HG02678 (cell line): ENCODE data around the gene HEG1.
"Not testable (repeated sequence)": the region's sequence is repeated elsewhere in the genome, so short reads cannot be mapped to it uniquely, and the experiment has no call there.

Source experiments
- ATAC-seq: cut with Tn5 transposase; IDR thresholded peaks from one replicate; pipeline ENCODE4 v1.9.1; 2021; ENCODE audit warnings: mild to moderate bottlenecking, moderate library complexity; ENCODE audit not compliant: unreplicated experiment

HEG1 gene, protein sequence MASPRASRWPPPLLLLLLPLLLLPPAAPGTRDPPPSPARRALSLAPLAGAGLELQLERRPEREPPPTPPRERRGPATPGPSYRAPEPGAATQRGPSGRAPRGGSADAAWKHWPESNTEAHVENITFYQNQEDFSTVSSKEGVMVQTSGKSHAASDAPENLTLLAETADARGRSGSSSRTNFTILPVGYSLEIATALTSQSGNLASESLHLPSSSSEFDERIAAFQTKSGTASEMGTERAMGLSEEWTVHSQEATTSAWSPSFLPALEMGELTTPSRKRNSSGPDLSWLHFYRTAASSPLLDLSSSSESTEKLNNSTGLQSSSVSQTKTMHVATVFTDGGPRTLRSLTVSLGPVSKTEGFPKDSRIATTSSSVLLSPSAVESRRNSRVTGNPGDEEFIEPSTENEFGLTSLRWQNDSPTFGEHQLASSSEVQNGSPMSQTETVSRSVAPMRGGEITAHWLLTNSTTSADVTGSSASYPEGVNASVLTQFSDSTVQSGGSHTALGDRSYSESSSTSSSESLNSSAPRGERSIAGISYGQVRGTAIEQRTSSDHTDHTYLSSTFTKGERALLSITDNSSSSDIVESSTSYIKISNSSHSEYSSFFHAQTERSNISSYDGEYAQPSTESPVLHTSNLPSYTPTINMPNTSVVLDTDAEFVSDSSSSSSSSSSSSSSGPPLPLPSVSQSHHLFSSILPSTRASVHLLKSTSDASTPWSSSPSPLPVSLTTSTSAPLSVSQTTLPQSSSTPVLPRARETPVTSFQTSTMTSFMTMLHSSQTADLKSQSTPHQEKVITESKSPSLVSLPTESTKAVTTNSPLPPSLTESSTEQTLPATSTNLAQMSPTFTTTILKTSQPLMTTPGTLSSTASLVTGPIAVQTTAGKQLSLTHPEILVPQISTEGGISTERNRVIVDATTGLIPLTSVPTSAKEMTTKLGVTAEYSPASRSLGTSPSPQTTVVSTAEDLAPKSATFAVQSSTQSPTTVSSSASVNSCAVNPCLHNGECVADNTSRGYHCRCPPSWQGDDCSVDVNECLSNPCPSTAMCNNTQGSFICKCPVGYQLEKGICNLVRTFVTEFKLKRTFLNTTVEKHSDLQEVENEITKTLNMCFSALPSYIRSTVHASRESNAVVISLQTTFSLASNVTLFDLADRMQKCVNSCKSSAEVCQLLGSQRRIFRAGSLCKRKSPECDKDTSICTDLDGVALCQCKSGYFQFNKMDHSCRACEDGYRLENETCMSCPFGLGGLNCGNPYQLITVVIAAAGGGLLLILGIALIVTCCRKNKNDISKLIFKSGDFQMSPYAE (N-terminal part only)

DNA sequence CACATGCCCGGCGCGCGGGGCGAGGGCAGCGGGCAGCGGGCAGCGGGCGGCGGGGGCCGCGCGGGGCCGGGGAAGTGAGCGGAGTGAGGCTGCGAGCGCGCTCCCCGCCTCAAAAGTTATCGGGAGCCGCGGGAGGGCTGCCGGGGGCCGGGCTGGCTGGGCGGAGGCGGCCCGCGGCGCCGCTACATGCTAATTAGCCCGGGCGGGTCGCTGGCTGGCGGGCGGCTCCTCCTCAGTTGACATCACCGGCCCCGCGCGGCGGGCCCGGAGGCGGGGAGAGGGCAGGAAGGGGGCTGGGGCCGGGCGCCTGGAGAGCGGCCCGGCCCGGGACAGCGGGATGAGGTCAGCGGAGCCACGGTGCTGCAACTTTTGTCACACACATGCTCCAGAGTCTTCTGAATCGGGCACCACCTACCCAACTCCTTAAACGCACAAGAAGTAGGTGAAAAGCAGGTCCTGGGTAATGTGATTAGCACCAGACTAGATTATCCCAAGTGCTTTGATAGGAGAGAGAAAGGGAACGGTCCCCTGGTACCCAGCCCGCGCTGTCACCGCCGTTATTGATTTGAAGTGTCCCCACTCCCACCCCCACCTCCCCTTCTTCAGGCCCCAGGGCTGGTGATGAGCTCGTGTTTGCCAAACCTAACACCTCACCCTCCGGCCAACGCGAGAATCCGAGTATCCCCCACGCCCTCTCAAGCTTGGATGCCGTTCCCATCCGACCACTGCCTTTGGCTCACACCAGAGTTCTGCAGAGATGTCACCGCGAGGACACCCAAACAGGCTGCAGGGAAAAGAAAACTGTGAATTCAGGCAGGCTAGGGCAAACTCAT, at the start of gene HEG1:
Gene HEG1, minus strand, starts transcription at position 85 of the 833 bp plus-strand sequence. CDS start 107 bp downstream, outside the sequence.
- ATAC-seq: peak; percentile 75

DNA sequence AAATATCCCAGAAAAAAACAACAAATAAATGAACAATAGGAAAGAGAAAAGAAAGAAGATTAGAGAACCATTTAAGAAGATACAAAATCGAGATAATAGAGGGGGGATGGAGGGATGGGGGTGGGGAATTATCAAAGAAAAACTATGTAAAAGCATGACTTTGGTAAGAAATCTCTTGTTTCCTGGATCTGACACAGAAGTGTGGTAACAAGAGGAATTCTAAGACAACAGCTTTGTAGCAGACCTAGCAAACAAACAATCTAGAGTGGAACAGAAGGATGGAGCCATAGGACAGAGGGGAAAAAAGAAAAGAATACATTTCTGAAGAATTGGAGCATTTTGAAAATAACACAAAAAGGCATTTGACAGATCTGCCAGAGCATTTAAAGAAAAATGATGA, 49.3 kb upstream of the HEG1 start:
- no peak for ATAC-seq

DNA sequence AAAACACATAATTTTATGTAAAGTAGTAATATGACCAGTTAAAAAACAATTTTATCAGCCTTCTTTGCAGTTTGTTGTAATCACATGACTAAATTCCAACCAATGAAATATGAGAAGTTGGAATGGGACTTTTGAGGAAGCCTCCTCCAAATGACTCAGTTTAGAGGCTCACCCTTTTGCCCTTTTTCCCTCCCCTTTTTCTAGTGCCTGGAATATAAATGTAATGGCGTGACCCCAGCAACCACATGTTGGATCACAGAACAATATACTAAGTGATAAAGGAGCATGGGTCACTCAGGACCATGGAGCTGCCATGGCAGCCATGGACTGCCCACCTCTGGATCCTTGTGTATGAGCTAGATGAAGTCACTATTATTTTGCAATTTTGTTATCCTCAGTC, 48.8 kb upstream of the HEG1 start:
- no peak for ATAC-seq

DNA sequence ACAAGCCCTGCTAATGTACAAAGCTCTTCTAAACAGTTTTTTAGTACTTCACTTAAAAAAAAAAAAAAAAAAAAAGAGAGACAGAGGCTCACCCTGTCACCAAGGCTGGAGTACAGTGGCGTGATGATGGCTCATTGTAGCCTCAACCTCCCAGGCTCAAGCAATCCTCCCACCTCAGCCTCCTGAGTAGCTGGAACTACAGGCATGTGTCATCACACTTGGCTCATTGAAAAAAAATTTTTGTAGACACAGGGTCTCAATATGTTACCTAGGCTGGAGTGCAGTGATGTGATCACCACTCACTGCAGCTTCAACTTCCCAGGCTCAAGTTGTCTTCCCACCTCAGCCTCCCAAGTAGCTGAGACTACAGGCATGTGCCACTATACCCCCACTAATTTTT, 47.6 kb upstream of the HEG1 start:
- no peak for ATAC-seq

DNA sequence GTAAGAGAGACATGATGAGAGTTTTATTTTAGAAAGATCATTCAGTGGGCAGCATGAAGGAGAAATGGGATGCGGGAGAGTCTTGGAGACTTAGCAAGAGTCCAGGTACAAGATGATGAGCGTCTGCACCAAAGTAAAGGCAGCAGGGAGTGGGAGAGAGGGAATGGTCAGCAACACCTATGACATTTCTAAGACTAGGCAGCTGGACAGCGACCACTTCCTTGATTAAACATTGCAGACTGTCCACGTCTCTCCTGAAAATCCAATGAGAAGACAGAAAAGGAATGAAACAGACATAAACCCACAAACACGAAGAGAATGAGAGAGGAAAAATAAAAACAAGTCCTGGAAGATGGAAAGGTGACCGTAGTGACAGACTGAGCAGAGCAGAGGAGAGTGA, 46.7 kb upstream of the HEG1 start:
- ATAC-seq: no peak

DNA sequence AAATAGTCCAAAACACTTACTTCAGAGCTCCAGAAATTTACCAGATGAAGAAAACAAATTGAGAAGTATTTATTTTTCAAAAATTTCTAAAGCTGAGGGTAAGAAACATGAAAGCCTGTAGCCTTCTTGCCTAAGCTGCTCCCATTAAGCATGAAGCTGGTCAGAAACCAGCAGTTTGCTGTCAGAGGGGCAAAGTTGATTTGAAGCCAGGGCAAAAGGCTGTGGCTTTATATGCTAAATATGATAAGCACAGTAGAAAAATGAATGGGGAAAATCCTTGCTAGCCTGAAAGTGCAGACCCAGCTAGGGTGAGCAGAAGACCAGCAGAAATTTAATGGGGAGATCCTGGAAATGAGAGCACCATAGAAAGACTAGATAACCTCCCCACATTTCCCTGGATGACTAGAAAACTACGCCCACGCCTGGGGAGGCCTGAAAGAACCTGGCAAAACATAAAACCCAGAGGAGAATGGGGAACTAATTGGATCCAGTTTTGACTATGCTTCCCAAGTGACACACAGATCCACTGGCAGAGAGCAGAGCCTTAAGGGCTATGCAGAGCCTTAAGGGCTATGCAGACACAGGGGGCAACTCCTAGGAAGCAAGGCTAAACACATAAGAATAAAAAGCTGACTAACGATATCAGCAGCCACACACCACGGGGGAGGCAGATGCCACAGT, 43.0 kb upstream of the HEG1 start:
- ATAC-seq: no peak

DNA sequence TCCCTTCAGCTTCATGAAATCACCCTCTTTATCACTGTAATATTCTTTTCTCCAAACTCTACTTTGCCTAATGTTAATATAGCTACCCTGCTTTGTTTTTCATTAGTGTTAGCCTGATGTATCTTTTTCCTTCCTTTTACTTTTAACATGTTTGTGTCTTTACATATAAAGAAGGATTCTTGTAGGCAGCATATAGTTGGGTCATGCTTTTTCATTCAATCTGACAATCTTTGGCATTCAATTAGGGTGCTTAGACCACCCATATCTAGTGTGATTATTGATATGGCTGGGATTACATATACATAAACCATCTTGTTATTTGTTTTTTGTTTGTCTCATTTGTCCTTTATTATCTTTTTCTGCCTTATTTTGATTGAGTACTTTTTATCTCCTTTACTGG, 34.9 kb upstream of the HEG1 start:
- ATAC-seq: no peak

DNA sequence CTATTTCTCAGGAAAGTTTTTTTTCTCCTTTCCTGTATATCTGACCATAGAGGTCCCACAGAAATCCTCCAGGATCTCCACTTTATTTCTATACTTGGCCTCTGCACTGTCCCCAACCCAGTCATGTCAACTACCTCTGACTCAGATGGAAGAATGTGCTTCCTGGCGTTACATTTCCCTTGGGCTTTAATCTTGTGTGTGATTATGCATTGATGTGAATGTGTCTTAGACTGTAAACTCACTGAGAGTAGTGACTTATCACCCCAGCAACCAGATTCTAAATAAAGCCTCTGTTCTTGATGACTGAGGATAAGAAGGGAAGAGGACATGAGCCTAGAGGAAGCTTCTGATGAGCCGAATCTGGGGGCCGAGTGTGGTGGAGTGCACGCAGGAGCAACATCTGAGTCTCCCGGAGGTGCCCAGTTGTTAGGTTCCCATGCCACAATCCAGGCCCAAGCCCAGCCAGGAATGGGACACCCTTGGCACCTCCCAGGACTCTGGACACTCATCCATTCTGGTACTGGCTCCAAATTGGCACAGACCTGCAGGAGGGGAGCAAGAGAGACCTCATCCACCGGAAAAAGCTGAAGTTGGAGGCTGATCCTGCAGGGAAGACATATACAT, 32.1 kb upstream of the HEG1 start:
- no peak for ATAC-seq

DNA sequence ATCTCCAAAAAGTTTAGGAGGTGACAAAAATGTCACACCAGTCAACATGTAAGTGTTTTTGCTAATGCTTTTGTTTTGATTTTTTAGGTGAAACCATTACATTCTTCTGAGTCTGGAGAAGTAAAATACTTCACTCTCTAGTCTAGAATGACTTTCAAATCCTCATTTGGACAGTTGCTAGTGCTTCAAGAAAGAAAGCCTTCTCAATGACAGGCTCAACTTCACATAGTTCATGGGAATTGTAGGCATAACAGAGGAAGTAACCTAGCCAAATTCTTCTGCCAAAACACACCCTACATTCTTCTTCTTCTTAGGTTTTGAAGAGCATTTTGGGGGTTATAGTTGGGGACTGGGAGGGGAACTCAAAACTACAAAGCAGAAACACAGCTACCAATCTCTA, 29.4 kb upstream of the HEG1 start:
- no peak for ATAC-seq

DNA sequence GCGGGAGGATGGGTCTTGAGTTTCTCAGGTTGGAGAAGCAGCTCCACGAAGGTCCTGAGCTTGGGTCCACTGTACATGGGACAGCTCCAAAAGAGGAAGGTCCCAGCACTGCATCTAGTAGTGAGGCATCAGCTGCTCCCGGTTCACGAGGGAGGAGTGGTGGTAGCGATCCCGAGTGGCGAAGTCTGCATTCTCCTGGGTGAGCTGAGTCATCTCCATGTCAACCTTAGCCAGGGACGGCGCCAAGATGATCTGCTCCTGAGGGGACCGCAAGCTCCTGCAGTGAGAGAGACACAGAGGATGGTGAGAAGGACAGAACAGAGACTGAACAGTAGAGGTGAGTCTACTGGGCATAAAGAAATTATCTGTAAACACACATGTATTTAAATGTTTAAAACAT, 28.0 kb upstream of the HEG1 start:
- ATAC-seq: no peak

DNA sequence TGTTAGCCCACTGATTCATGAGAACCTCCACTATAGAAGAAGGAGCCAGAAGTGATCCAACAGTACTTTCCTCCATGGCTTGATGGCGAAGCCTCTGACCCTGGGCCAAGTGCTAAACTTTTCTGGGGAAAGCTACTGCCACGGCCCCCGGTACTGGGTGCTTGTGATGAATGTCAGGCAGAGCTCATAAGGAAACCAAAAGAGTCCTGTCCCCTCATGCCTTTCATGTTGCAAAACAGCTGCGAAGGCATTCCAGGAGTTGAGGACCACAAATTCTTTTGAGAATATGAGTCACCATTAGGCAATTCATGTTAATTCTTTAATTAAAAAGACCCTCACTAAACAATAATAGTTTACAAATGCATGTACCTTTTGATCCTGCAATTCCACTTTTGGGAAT, 26.5 kb upstream of the HEG1 start:
- ATAC-seq: not testable (repeated sequence)

DNA sequence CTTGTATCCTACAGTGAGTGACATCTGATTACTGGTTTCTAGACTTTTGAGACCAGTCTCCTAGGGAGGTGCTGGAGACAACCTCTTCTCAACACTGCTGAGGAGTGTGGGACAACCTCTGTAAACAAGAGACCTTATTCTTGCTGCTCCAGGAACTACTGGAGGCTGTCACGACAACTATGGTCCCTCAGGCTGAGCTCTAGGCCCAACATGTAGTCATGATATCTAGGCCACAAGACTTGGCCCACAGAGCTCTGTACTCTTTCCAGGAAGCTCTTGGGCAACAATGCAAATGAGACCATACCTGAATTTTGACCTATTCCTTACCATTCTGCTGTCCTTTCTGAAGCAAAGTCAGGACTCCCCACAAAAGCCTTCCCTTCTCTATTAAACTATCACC, 24.3 kb upstream of the HEG1 start:
- ATAC-seq: no peak

DNA sequence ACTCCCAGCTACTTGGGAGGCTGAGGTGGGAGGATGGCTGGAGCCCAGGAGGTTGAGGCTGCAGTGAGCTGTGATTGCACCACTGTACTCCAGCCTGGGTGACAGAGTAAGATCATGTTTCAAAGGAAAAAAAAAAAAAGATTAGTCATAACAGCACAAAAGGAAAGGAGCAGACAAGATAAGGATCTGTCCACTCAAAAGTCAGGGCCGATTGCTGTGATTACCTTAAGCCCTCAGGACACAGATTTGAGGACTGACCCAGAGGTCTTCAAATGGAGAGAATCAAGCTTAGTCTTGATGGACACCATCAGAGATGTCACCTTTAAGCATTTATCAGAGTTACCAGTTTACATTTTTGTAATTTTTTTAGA, 23.9 kb upstream of the HEG1 start:
- ATAC-seq: no peak

DNA sequence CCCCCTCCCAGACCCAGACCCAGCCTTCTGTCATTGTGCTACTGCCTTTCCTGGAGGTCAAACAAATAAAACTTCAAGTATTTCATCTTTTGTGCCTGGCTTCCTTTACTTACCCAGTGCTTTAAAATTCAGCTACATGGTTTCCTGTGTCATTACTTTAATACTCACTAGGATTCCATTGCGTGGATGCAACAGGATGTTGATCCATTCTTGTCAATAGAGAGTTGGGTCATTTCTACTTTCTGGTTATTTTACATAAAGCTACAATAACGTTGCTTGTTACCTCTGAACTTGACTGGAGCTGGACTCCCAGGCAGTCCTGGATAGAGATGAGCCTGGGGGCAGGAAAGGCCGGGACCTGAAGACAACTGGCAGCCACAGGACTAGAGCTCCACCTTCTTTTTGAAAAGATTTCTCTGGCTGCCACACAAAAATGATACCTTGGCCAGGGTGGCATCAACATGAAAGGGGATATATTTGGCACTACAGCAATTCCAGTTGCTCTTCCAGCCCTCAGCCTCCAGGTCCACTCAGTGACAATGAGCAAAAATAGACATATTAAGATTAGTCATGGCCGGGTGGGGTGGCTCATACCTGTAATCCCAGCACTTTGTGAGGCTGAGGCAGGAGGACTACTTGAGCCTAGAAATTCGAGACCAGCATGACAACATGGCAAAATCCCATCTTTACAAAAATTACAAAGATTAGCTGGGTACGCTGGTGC, 23.3 kb upstream of the HEG1 start:
- ATAC-seq: no peak

DNA sequence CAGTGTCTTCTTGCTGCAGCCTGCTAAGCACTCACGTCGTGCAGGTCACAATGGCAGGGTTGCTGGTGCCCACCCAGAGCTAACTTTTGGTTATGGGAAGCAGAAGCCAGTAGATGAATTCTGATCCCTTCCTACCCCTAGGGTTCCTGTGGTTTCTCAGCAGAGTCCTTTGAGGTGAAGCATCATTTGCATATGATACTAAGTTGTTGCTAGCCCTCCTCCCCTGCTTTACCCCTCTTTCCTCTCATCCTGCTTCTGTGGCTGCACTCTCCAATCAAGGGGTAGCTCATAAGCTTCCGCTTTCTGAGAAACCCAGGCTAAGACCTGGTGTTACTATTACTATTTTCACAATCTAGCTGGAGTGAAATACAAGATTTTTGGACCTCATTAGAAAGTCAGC, 22.1 kb upstream of the HEG1 start:
- no peak for ATAC-seq

DNA sequence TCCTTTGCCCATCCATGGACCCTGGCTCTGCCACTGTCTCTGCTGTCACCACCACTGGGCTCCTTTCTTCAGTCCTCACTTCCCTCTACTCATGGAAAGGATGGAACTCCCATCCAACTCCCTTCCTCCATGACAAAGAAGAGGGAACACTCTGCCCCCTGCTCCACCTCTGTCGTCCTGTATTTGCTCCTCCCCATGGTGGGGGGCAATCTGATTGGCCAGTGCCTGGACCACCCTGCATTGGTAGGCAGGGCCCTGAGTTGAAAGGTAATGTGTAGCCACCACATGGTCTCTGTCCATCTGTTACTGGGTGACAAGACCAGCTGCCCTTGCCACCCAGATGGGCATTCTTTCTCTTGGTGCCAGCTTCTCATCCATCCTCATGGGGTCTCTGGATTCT, 20.7 kb upstream of the HEG1 start:
- no peak for ATAC-seq

DNA sequence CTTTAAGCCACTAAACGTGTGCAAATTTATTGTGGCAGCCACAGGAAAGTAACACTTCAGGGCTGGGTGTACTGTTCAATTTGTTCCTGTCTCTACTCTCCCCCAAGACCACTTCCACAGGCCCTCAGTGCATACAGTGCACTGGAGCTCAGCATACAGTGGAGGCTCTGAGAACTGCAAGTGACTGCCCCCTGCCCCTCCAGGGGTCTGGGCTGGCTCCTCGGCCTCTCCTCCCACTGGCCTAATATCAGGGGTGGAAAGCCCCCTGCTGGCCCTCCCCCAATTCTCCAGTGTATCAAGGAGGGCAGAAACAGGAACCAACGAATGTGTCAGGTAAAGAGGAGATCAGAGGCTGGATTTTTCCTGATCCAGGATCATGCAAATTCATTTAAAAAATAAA, 19.9 kb upstream of the HEG1 start:
- no peak for ATAC-seq

DNA sequence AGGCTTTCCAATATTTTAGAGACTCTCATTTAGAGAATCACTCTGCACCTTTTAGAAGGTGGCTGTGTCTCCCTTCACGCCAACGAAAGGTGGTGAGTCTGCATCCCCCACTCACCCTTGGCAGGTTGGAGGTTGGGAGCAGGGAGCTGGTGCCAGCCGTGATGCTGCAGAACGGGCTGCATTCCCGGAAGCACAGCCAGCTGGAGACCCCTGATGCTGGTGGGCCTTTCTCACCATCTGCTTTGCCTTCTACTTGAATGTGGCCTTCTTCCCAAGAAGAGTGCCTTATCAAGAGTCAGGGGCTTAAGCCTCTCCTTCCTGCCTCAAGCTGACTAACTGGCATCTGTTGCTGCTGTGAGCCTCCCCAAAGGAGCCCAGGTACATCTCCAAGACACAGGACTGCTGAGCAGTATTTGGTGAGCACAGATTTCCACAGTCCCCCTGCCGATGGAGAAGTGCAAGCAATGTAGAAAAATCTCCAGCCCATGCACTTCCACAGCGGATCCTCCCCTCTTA, 17.7 kb upstream of the HEG1 start:
- ATAC-seq: no peak
